IPS DF 6.9 (cell line): ENCODE data around the gene NUMB.

Experiments used
- DNase-seq: peaks from one replicate; pipeline ENCODE4 v3.0.0-alpha.2; 2013; ENCODE audit warnings: low read depth, low spot score
- H3K27ac ChIP-seq: one replicate; pipeline ENCODE4 v1.5.1; 2013; ENCODE audit warnings: low read length, control low read depth
- H3K27me3 ChIP-seq: 2 replicates; pipeline ENCODE4 v1.6.1; 2013; ENCODE audit warnings: mild to moderate bottlenecking, low read length; ENCODE audit not compliant: control insufficient read depth, insufficient read depth
- H3K36me3 ChIP-seq: 2 replicates; pipeline ENCODE4 v1.6.1; 2013; ENCODE audit warnings: low read length; ENCODE audit not compliant: control insufficient read depth, insufficient read depth
- H3K4me1 ChIP-seq: 2 replicates; pipeline ENCODE4 v1.6.1; 2013; ENCODE audit warnings: low read length; ENCODE audit not compliant: control insufficient read depth, insufficient read depth
- H3K4me3 ChIP-seq: 2 replicates; pipeline ENCODE4 v1.5.1; 2013; ENCODE audit warnings: mild to moderate bottlenecking, low read length
- H3K9me3 ChIP-seq: 2 replicates; pipeline ENCODE4 v1.6.1; 2013; ENCODE audit warnings: low read length, inconsistent platforms; ENCODE audit not compliant: control insufficient read depth, insufficient read depth
- WGBS: extraction: QIAGEN DNeasy Blood & Tissue Kit; methylation state at CpG from one replicate; pipeline ENCODE4 v1.1.7; 2013; ENCODE audit warnings: mixed read lengths, missing lambda C conversion rate; ENCODE audit not compliant: insufficient read length, insufficient coverage; 5-methylcytosine and 5-hydroxymethylcytosine counted together

The NUMB gene

DNA sequence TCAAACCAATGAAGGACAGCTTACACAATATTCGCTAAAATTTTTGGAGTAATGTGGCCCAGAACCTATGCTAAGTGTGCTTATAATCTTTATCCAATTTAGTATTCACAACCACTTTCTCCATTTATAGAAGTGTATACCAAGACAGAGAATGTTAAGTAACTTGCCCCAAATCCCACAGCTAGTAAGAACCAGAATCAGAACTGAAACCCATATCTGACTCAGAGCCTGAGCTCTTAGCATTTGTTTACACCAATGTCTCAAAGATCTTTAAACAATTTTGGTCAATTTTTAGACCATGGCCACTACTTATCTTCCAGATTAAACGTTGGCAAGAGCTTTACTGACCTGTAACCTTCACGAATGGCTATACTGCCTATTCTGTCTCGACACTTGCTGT is 168.1 kb downstream of the NUMB start:
- Histone ChIP-seq H3K4me3 (no peak overlapping the region), H3K4me1 (no peaks in the 10 kb centered on the region), H3K36me3 (no peaks in the 10 kb centered on the region; the same call in 1 of the 2 replicates), H3K27me3 (no peaks in the 10 kb centered on the region), H3K9me3 (no peaks in the 10 kb centered on the region), H3K27ac (no peak overlapping the region)
- no peak for DNase-seq
- no CpG with 5 or more reads among the region's 4 CpGs for WGBS

DNA sequence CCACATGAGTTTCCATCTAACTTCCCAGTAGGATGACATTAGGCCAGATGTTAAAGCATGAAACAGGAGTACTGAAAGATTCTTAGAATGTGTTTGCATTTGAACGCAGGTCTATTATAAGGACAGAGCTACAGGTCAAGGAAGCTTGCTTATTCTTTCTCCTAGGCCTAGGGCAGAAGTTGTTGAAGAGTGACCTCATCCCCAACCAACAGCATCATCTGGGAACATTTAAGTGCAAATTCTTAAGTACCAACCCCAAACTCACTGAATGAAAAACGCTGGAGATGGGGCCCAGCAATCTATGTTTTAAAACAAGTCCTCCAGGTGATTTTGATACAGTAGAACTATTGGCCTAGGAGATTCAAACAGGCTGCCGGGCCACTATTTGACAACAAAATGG is 168.6 kb downstream of the NUMB start:
- Histone ChIP-seq H3K36me3 (no peaks in the 10 kb centered on the region; the same call in 1 of the 2 replicates), H3K27me3 (no peaks in the 10 kb centered on the region), H3K4me3 (no peak overlapping the region), H3K4me1 (no peaks in the 10 kb centered on the region), H3K9me3 (no peaks in the 10 kb centered on the region), H3K27ac (no peak overlapping the region)
- DNase-seq, result no peak
- no CpG with 5 or more reads among the region's 3 CpGs for WGBS

DNA sequence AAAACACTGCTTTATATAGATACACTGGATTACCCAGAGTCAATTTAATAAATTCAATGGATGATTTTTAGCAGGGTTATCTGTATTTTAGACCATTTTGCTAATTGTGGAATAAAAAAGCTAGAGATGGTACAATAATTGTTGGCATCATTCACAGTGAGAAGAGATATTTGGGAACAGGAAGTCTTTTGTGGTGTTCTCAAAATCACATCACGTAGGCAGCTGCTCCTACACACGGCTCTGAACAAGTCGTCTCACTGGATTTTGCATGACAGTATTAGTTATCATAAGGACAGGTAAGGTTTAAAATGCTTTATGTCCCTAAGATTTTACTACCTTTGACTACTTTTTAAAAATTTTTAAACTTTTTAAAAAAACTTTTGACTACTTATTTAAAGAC is 169.0 kb downstream of the NUMB start:
- no peak for DNase-seq
- no CpG with 5 or more reads among the region's 3 CpGs for WGBS
- Histone ChIP-seq H3K27me3 (no peaks in the 10 kb centered on the region), H3K27ac (no peak overlapping the region), H3K9me3 (no peaks in the 10 kb centered on the region), H3K4me3 (no peak overlapping the region), H3K4me1 (no peaks in the 10 kb centered on the region), H3K36me3 (no peaks in the 10 kb centered on the region; the same call in 1 of the 2 replicates)

DNA sequence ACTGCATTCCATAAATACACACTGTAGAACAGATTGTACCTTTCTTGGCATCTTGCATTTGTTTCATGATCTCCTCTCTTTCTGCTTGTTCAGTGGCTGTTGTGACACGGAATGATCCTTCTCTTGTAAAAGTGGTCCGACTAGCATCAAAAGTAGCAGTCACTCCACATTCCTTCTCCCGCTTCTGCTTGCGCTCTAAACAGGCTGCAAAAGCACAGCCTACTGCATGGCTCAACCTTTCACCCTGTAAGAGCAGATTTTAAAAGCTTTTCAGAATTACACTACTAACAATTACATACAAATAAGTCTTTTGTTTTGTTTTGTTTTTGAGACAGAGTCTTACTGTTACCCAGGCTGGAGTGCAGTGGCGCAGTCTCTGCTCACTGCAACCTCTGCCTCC is 171.3 kb downstream of the NUMB start:
- no CpG with 5 or more reads among the region's 5 CpGs for WGBS
- Histone ChIP-seq H3K4me1 (peaks cover 7% of the 10 kb centered on the region; the same call in 1 of the 2 replicates), H3K27me3 (no peaks in the 10 kb centered on the region), H3K36me3 (peaks cover 3% of the 10 kb centered on the region; the same call in 1 of the 2 replicates), H3K27ac (no peak overlapping the region), H3K4me3 (no peak overlapping the region), H3K9me3 (no peaks in the 10 kb centered on the region)
- no peak for DNase-seq

DNA sequence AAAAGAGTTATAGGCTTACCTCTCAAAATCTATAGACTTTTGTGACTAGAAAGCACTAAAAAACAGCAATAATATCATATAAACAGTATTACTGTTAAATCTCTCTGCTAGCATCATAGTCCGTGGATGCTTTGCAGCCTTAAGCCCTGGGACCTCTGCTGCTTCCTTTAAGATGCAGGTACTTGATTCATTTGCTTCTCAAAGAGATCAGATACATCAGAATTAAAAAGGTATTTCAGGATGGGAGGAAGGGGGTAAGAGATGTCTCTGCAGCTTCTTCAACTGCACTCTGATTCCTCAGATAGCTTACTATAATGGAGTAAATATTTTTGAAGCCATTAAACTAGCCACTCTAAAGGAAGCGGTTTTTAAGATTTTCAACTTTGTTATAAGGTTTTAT is 171.7 kb downstream of the NUMB start:
- Histone ChIP-seq H3K36me3 (peaks cover 3% of the 10 kb centered on the region; the same call in 1 of the 2 replicates), H3K4me1 (peaks cover 7% of the 10 kb centered on the region; the same call in 1 of the 2 replicates), H3K27me3 (no peaks in the 10 kb centered on the region), H3K27ac (no peak overlapping the region), H3K9me3 (no peaks in the 10 kb centered on the region), H3K4me3 (no peak overlapping the region)
- no CpG with 5 or more reads among the region's 2 CpGs for WGBS
- no peak for DNase-seq

DNA sequence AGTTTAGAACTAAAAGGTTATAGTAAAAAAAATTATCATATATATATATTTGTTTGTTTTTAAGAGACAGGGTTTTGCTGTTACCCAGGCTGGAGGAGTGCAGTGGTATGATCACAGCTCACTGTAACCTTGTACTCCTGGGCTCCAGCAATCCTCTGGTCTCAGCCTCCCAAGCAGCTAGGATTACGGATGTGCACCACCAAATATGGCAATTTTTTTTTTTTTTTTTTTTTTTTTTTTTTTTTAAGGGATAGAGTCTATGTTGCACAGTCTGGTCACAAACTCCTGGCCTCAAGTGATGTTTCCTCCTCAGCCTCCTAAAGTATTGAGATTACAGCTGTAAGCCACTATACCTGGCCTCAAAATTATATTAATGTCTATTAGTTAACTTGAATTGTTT is 172.4 kb downstream of the NUMB start:
- H3K36me3 ChIP-seq, result peaks cover 3% of the 10 kb centered on the region; the same call in 1 of the 2 replicates
- no peaks in the 10 kb centered on the region for H3K9me3 ChIP-seq
- H3K4me3 ChIP-seq, result no peak overlapping the region
- H3K27me3 ChIP-seq, result no peaks in the 10 kb centered on the region
- no peak for DNase-seq
- H3K27ac ChIP-seq, result no peak overlapping the region
- WGBS, result no CpG with 5 or more reads among the region's 1 CpG
- peaks cover 7% of the 10 kb centered on the region; the same call in 1 of the 2 replicates for H3K4me1 ChIP-seq

DNA sequence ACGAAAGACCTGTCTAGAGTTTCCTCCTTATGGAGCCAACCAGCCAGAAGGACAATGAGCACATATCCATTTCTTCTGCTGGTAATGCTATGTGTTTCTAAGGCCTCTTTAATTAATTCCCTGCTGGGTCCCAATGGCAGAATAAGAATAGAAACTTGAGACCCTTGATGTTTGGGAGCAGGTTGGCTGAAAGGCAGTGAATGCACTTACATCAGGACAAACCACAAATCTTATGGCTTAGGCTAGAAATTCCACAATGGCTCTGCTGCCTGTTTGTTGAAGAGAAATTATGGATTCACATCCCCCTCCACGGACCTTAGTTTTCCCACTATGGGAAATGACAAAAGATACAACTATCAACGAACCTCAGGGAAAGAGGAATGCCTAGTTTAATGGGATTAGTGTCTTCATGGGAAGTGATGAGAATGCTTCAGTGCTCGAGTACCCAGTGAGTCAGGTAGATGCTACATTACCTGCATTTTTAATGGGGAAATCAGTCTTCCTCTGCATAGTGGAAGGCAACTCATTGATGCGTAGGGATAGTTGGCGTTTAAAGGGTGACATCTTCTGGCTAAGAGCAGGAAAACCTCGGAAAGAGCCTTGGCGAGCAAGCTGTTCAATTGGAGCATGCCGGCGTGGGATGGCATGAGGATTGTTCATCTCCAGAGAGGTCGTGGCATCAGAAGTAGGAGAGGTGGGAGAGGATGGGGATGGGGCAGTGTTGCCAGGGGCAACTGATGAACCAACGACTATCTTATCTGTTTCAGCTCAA is 174.6 kb downstream of the NUMB start:
- peaks cover 7% of the 10 kb centered on the region; the same call in 1 of the 2 replicates for H3K4me1 ChIP-seq
- H3K27ac ChIP-seq, result no peak overlapping the region
- no peak overlapping the region for H3K4me3 ChIP-seq
- DNase-seq, result no peak
- H3K27me3 ChIP-seq, result no peaks in the 10 kb centered on the region
- no CpG with 5 or more reads among the region's 12 CpGs for WGBS
- H3K9me3 ChIP-seq, result no peaks in the 10 kb centered on the region
- peaks cover 5% of the 10 kb centered on the region; the same call in 1 of the 2 replicates for H3K36me3 ChIP-seq

DNA sequence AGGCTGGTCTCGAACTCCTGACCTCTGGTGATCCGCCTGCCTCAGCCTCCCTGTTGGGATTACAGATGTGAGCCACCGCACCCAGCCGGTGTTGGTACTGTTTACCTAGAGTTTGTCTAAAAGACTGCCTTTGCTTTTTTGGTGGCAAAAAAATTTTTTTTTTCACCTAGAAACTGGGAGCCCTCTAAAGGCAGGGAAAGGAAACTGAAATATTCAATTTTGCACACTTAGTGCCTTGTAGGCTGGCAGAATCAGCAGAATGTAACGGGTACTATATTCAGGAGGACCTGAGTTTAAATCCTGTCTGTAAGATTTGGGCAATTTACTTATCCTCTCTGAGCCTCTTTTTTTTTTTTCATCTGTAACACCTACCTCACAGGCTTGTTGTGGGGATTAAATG is 177.4 kb downstream of the NUMB start:
- peaks cover 14% of the 10 kb centered on the region for H3K36me3 ChIP-seq
- WGBS, result no CpG with 5 or more reads among the region's 5 CpGs

DNA sequence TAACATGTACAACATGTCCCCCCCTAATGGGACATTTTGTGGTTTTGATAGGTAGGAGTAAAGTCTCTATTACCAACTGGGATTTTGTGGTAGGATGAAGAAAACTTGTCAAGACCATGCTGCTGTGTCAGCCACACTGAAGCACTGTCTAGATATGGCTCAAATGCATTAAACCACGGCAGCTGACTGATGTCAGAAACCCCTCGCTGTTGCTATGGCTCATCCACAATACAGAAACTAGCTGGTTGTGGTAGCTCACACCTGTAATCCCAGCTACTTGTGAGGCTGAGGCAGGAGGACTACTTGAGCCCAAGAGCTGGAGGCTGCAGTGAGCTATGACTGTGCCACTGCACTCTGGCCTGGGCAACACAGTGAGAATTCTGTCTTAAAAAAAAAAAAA is 181.0 kb downstream of the NUMB start:
- Histone ChIP-seq H3K36me3 (peaks cover 14% of the 10 kb centered on the region), H3K4me1 (no peaks in the 10 kb centered on the region; the same call in 1 of the 2 replicates)

More for the DNA sequence above, 177.4 kb downstream of the NUMB start:
- Histone ChIP-seq H3K4me3 (no peak overlapping the region), H3K27ac (no peak overlapping the region), H3K27me3 (no peaks in the 10 kb centered on the region), H3K9me3 (no peaks in the 10 kb centered on the region), H3K4me1 (peaks cover 7% of the 10 kb centered on the region; the same call in 1 of the 2 replicates)
- DNase-seq, result no peak

DNA sequence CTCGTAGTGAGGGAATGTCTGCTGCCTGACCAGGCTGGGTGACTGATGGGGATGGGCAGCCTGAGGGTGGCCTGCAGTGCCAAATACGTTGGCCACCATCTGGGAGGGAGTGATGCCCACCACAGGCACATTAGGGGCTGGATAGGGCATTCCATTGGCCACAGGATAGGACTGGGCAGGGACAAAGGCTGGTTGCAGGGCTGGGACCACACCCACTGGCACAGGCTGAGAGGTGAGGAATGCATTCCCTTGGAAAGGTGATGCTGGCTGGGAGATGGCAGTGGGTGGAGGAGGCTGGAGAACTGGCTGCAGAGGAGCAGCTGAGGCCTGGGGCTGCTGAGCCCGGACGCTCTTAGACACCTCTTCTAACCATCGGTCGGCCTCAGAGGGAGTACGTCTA is 181.5 kb downstream of the NUMB start:
- H3K4me3 ChIP-seq, result no peak overlapping the region
- peaks cover 10% of the 10 kb centered on the region for H3K36me3 ChIP-seq
- no peaks in the 10 kb centered on the region; the same call in 1 of the 2 replicates for H3K4me1 ChIP-seq
- H3K9me3 ChIP-seq, result no peaks in the 10 kb centered on the region; the same call in 1 of the 2 replicates
- no peak for DNase-seq
- WGBS, result no CpG with 5 or more reads among the region's 7 CpGs
- H3K27ac ChIP-seq, result no peak overlapping the region
- H3K27me3 ChIP-seq, result no peaks in the 10 kb centered on the region

More for the DNA sequence above, 181.0 kb downstream of the NUMB start:
- no peak for DNase-seq
- WGBS, result no CpG with 5 or more reads among the region's 2 CpGs
- H3K27ac ChIP-seq, result no peak overlapping the region
- no peaks in the 10 kb centered on the region for H3K27me3 ChIP-seq
- H3K9me3 ChIP-seq, result no peaks in the 10 kb centered on the region; the same call in 1 of the 2 replicates
- H3K4me3 ChIP-seq, result no peak overlapping the region
